IMR-90 (cell line): ENCODE data around the gene STXBP6. TPM values are rescaled to one million over a fixed set of nuclear protein-coding genes. Genes with fewer than 3 reads are reported as not detected.

Experiments
- ATAC-seq: fragments of 200-7000 bp; cut with Tn5 transposase; 2 replicates; pipeline ENCODE4 v1.9.1; 2020; ENCODE audit warnings: low read depth, mild to moderate bottlenecking, moderate library complexity
- BruUV-seq: library from RNA; stranded (reverse); fragments of 400-500 nt; replicated peaks from 2 replicates; lab custom pipeline; 2021; lab: Mats Ljungman, UMichigan
- CTCF ChIA-PET: fragments of 300-600 bp; formaldehyde crosslinking; extraction: SDS; loops from one replicate; lab custom pipeline; 2021; ENCODE audit warnings: antibody characterized with exemption; lab: Yijun Ruan, JAX
- POLR2A ChIA-PET: fragments of 300-600 bp; sonication (Branson Sonifier 250); formaldehyde crosslinking; loops from one replicate; lab custom pipeline; 2022; ENCODE audit warnings: antibody characterized with exemption; ENCODE audit not compliant: unreplicated experiment; lab: Charles Lee
- DNase-seq: peaks from one replicate; pipeline ENCODE4 v3.0.0; 2013
- H2AFZ ChIP-seq: replicated peaks from 2 replicates; pipeline ENCODE3; 2013; ENCODE audit warnings: low read length, mild to moderate bottlenecking; ENCODE audit not compliant: poor library complexity
- H2AK5ac ChIP-seq: 2 replicates; pipeline ENCODE4 v1.6.1; 2013; ENCODE audit warnings: low read depth, low read length, inconsistent platforms
- H2AK9ac ChIP-seq: replicated peaks from 2 replicates; pipeline ENCODE3; 2013; ENCODE audit warnings: mild to moderate bottlenecking, low read depth, low read length, moderate library complexity; ENCODE audit not compliant: poor library complexity
- H2BK120ac ChIP-seq: 2 replicates; pipeline ENCODE4 v1.6.1; 2013; ENCODE audit warnings: low read depth, low read length, inconsistent platforms
- H2BK15ac ChIP-seq: 3 replicates; pipeline ENCODE4 v1.6.1; 2013; ENCODE audit warnings: low read depth, low read length, inconsistent platforms
- H2BK20ac ChIP-seq: 2 replicates; pipeline ENCODE4 v1.6.1; 2013; ENCODE audit warnings: low read depth, mild to moderate bottlenecking, inconsistent platforms, low read length, moderate library complexity
- H2BK5ac ChIP-seq: 2 replicates; pipeline ENCODE4 v1.6.1; 2013; ENCODE audit warnings: mild to moderate bottlenecking, low read depth, low read length, inconsistent platforms; ENCODE audit not compliant: poor library complexity, severe bottlenecking
- H3K14ac ChIP-seq: replicated peaks from 2 replicates; pipeline ENCODE4 v1.6.1; 2013; ENCODE audit warnings: low read depth, low read length, inconsistent platforms
- H3K18ac ChIP-seq: 2 replicates; pipeline ENCODE4 v1.6.1; 2013; ENCODE audit warnings: low read depth, low read length, control low read depth
- H3K23ac ChIP-seq: 2 replicates; pipeline ENCODE4 v1.6.1; 2013; ENCODE audit warnings: low read depth, low read length, inconsistent platforms
- H3K27ac ChIP-seq: 2 replicates; pipeline ENCODE4 v1.5.1; 2013; ENCODE audit warnings: mild to moderate bottlenecking, control low read depth, low read length; ENCODE audit not compliant: insufficient read depth
- H3K27me3 ChIP-seq: 2 replicates; pipeline ENCODE4 v1.6.1; 2013; ENCODE audit warnings: low read length; ENCODE audit not compliant: control insufficient read depth, insufficient read depth
- H3K36me3 ChIP-seq: 2 replicates; pipeline ENCODE4 v1.6.1; 2013; ENCODE audit warnings: low read length, mixed read lengths; ENCODE audit not compliant: control insufficient read depth, insufficient read depth
- H3K4ac ChIP-seq: 2 replicates; pipeline ENCODE4 v1.6.1; 2013; ENCODE audit warnings: low read depth, low read length, inconsistent platforms
- H3K4me1 ChIP-seq: 2 replicates; pipeline ENCODE4 v1.6.1; 2013; ENCODE audit warnings: low read length, mixed read lengths; ENCODE audit not compliant: control insufficient read depth, insufficient read depth
- H3K4me2 ChIP-seq: 2 replicates; pipeline ENCODE4 v1.6.1; 2013; ENCODE audit warnings: low read depth, mild to moderate bottlenecking, control low read depth, low read length, moderate library complexity
- H3K4me3 ChIP-seq: 2 replicates; pipeline ENCODE4 v1.5.1; 2013; ENCODE audit warnings: low read depth, mild to moderate bottlenecking, control low read depth, low read length, moderate library complexity; ENCODE audit not compliant: insufficient read depth
- H3K56ac ChIP-seq: 2 replicates; pipeline ENCODE4 v1.6.1; 2013; ENCODE audit warnings: low read length, inconsistent platforms; ENCODE audit not compliant: insufficient read depth; ENCODE audit errors: extremely low read depth
- H3K79me1 ChIP-seq, 2 experiments: 2 replicates each; pipeline ENCODE4 v1.6.1; 2013; ENCODE audit warnings: low read length in 2 of 2, inconsistent platforms in 1 of 2, low read depth in 1 of 2
- H3K9ac ChIP-seq: 2 replicates; pipeline ENCODE4 v1.6.1; 2013; ENCODE audit warnings: low read depth, low read length, control low read depth
- H3K9me1 ChIP-seq: 2 replicates; pipeline ENCODE4 v1.6.1; 2013; ENCODE audit warnings: low read length, inconsistent platforms; ENCODE audit not compliant: insufficient read depth
- H3K9me3 ChIP-seq: 2 replicates; pipeline ENCODE4 v1.6.1; 2013; ENCODE audit warnings: low read length; ENCODE audit not compliant: control insufficient read depth, insufficient read depth
- H4K20me1 ChIP-seq: 2 replicates; pipeline ENCODE4 v1.6.1; 2013; ENCODE audit warnings: low read length, inconsistent platforms; ENCODE audit not compliant: insufficient read depth
- H4K5ac ChIP-seq: 2 replicates; pipeline ENCODE4 v1.6.1; 2013; ENCODE audit warnings: mild to moderate bottlenecking, low read depth, low read length, control low read depth
- H4K8ac ChIP-seq, 2 experiments: 2 replicates each; pipeline ENCODE4 v1.6.1; 2013; ENCODE audit warnings: low read depth in 2 of 2, low read length in 2 of 2, control low read depth in 1 of 2, inconsistent platforms in 1 of 2
- H4K91ac ChIP-seq: 2 replicates; pipeline ENCODE4 v1.6.1; 2013; ENCODE audit warnings: low read depth, low read length, inconsistent platforms; ENCODE audit not compliant: insufficient read depth
- BHLHE40 ChIP-seq: fragments of 150-350 bp; IDR thresholded peaks from 2 replicates; pipeline ENCODE4 v1.6.1; 2016; ENCODE audit warnings: mild to moderate bottlenecking, low read depth, low read length
- CEBPB ChIP-seq: IDR thresholded peaks from 2 replicates; pipeline ENCODE4 v1.6.1; 2012; ENCODE audit warnings: low read depth, low read length, improper control_type of control experiment
- CHD1 ChIP-seq: IDR thresholded peaks from 2 replicates; pipeline ENCODE4 v1.6.1; 2012; ENCODE audit warnings: low read depth, low read length, improper control_type of control experiment
- CTCF ChIP-seq: conservative IDR thresholded peaks from 2 replicates; pipeline ENCODE4 v1.5.1; 2012; ENCODE audit warnings: mild to moderate bottlenecking, low read depth, low read length, improper control_type of control experiment
- ELK1 ChIP-seq: fragments of 150-350 bp; IDR thresholded peaks from 2 replicates; pipeline ENCODE4 v1.6.1; 2016; ENCODE audit warnings: low read depth, mild to moderate bottlenecking, low read length, moderate library complexity, borderline replicate concordance
- FOS ChIP-seq: fragments of 150-350 bp; IDR thresholded peaks from 2 replicates; pipeline ENCODE4 v1.6.1; 2016; ENCODE audit warnings: low read depth, low read length
- MAFK ChIP-seq: IDR thresholded peaks from 2 replicates; pipeline ENCODE4 v1.6.1; 2012; ENCODE audit warnings: low read depth, low read length, improper control_type of control experiment
- MAZ ChIP-seq: IDR thresholded peaks from 2 replicates; pipeline ENCODE4 v1.6.1; 2012; ENCODE audit warnings: low read depth, mild to moderate bottlenecking, low read length, improper control_type of control experiment, moderate library complexity, borderline replicate concordance
- MXI1 ChIP-seq: IDR thresholded peaks from 2 replicates; pipeline ENCODE4 v1.6.1; 2012; ENCODE audit warnings: low read depth, mild to moderate bottlenecking, low read length, moderate library complexity, borderline replicate concordance
- NFE2L2 ChIP-seq: fragments of 150-350 bp; IDR thresholded peaks from 2 replicates; pipeline ENCODE4 v1.6.1; 2016; ENCODE audit warnings: low read depth, mild to moderate bottlenecking, low read length
- POLR2A ChIP-seq: IDR thresholded peaks from 2 replicates; pipeline ENCODE4 v1.6.1; 2012; ENCODE audit warnings: mild to moderate bottlenecking, low read depth, low read length
- RAD21 ChIP-seq: IDR thresholded peaks from 2 replicates; pipeline ENCODE4 v1.6.1; 2012; ENCODE audit warnings: low read length, improper control_type of control experiment
- RCOR1 ChIP-seq: IDR thresholded peaks from 2 replicates; pipeline ENCODE4 v1.6.1; 2012; ENCODE audit warnings: mild to moderate bottlenecking, low read length, improper control_type of control experiment; ENCODE audit not compliant: insufficient replicate concordance
- RFX5 ChIP-seq: IDR thresholded peaks from 2 replicates; pipeline ENCODE4 v1.8.0; 2012; ENCODE audit warnings: low read depth, mild to moderate bottlenecking, low read length, moderate library complexity
- SMC3 ChIP-seq: fragments of 150-350 bp; IDR thresholded peaks from 2 replicates; pipeline ENCODE4 v1.6.1; 2016; ENCODE audit warnings: low read depth, mild to moderate bottlenecking, antibody characterized with exemption, low read length, moderate library complexity
- USF2 ChIP-seq: fragments of 150-350 bp; IDR thresholded peaks from 2 replicates; pipeline ENCODE4 v1.6.1; 2017; ENCODE audit warnings: mild to moderate bottlenecking, antibody characterized with exemption, low read length, low read depth
- WGBS, 2 experiments: methylation state at CpG; one replicate each; pipeline versions ENCODE4 v1.1.5 to v1.1.7; 2013; ENCODE audit warnings: missing lambda C conversion rate in 2 of 2; ENCODE audit not compliant: insufficient read length in 1 of 2; ENCODE audit errors: extremely low coverage in 2 of 2; 5-methylcytosine and 5-hydroxymethylcytosine counted together
- dilution Hi-C: fragments of 300-500 bp; cut with HindIII; formaldehyde crosslinking; loops from one replicate; pipeline ENCODE4 v1.14.3; 2018; ENCODE audit warnings: low sequenced_read_pairs; ENCODE audit not compliant: unreplicated experiment
- in situ Hi-C: fragments of 300-500 bp; cut with MboI; formaldehyde crosslinking; loops from 3 replicates; pipeline ENCODE4 v1.14.3; 2019; ENCODE audit warnings: low sequenced_read_pairs, inconsistent platforms, mixed read lengths
- intact Hi-C: fragments of 100-400 bp; cut with micrococcal nuclease; formaldehyde crosslinking; loops from 2 replicates; pipeline ENCODE4 v1.10.0; 2022
- polyA plus RNA-seq, 3 experiments: library from polyadenylated mRNA; depleted of rRNA; stranded (reverse); fragments of >200 nt; gene quantifications; 2 replicates each; pipeline ENCODE4 v1.2.3, GENCODE V29; 2012; ENCODE audit warnings: low replicate concordance in 1 of 3
- total RNA-seq: library from RNA; depleted of rRNA; stranded (reverse); fragments of >200 nt; gene quantifications from 2 replicates; pipeline ENCODE4 v1.2.3, GENCODE V29; 2012

Gene STXBP6
- total and polyA plus RNA-seq, 2 of the 4 experiments (the other 2 are of a cell fraction) = 14.2 to 14.3 TPM

DNA sequence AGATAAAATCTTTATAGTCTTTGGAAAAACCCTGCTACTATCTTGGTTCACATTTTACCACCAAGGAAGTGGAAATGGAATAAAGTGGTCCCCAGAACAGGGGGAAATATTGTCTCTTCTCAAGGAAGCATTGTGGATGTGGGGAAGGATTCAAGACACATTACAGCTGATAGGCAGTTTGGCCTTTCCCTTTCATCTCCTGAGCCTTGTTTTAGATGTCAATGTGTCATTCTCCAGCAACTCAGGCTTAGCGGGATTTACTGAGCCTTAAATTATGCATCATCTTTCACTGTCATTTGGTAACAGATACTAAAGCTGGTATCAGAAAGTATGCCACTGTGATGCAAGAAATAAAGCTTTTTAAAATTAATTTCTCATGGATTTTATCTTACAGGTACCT, 136.2 kb downstream of the STXBP6 start:
- H2AK5ac ChIP-seq = no peak overlapping the region
- no peaks in the 10 kb centered on the region for H3K79me1 ChIP-seq
- no peak overlapping the region for H3K23ac ChIP-seq
- no TSS peak for BruUV-seq
- DNase-seq (no peak), ATAC-seq (no peak)
- no peak overlapping the region for H3K18ac ChIP-seq
- H3K9me3 ChIP-seq = no peaks in the 10 kb centered on the region
- no peak overlapping the region for H2BK15ac ChIP-seq
- no peak overlapping the region for H2AFZ ChIP-seq
- in situ Hi-C loops (no loop called here), intact Hi-C loops (no loop called here), dilution Hi-C loops (no loop called here)
- H3K36me3 ChIP-seq = no peaks in the 10 kb centered on the region
- H2AK9ac ChIP-seq = no peak overlapping the region
- peaks cover 4% of the 10 kb centered on the region; the same call in 1 of the 2 replicates for H3K4me1 ChIP-seq
- no peak for TF ChIP-seq RAD21
- no peak for TF ChIP-seq CHD1
- TF ChIP-seq USF2 = no peak
- no peak for TF ChIP-seq RFX5
- no peak for TF ChIP-seq ELK1
- no peak for TF ChIP-seq CEBPB
- TF ChIP-seq MXI1 = no peak
- TF ChIP-seq CTCF = no peak
- no peak for TF ChIP-seq POLR2A
- TF ChIP-seq MAZ = no peak
- TF ChIP-seq RCOR1 = no peak
- no peak for TF ChIP-seq BHLHE40
- TF ChIP-seq FOS = no peak
- no peak for TF ChIP-seq MAFK
- TF ChIP-seq SMC3 = no peak
- no peak for TF ChIP-seq NFE2L2
- no peak overlapping the region for H3K27ac ChIP-seq
- no peak overlapping the region for H3K56ac ChIP-seq
- no peaks in the 10 kb centered on the region; the same call in 1 of the 2 replicates for H3K9me1 ChIP-seq
- H4K91ac ChIP-seq = no peak overlapping the region
- no peak overlapping the region for H3K9ac ChIP-seq
- no peak overlapping the region for H3K4ac ChIP-seq
- ChIA-PET CTCF (no interaction called here), POLR2A (no interaction called here)
- no peaks in the 10 kb centered on the region for H3K27me3 ChIP-seq
- H4K5ac ChIP-seq = no peak overlapping the region
- H2BK5ac ChIP-seq = no peak overlapping the region
- H3K14ac ChIP-seq = no peak overlapping the region
- H3K4me3 ChIP-seq = no peak overlapping the region
- no peaks in the 10 kb centered on the region for H4K20me1 ChIP-seq
- WGBS, 2 experiments = no CpG with 5 or more reads among the region's 1 CpG
- H2BK20ac ChIP-seq = no peak overlapping the region
- H2BK120ac ChIP-seq = no peak overlapping the region
- no peak overlapping the region for H4K8ac ChIP-seq
- H3K4me2 ChIP-seq = no peak overlapping the region
